ENCODE data around the gene KLF6. TPM values are rescaled to one million over a fixed set of nuclear protein-coding genes. Genes with fewer than 3 reads are reported as not detected.

The KLF6 gene
- total and polyA plus RNA-seq, 9 of the 15 experiments (the other 6 are each of a cell fraction or from before 2014, with no cell fraction given) = 3.2 to 23.9 (median 8.0) TPM

- TF ChIP-seq ZNF507 (tag; conservative IDR thresholded peaks at IDR 0.05) (no peak), XRCC4 (IDR thresholded peaks at IDR 0.05; ENCODE audit: extremely low read depth, insufficient read depth, insufficient read length) (no peak), NBN (IDR thresholded peaks at IDR 0.05; ENCODE audit: low read depth) (no peak), HMG20A (CRISPR knock-in tag; conservative IDR thresholded peaks at IDR 0.05) (no peak), XRCC3 (IDR thresholded peaks at IDR 0.05) (no peak), DEAF1 (CRISPR knock-in tag; IDR thresholded peaks at IDR 0.05) (no peak), JUN (IDR thresholded peaks at IDR 0.05; ENCODE audit: borderline replicate concordance, low read depth, low read length) (peak; percentile 98), JUN (CRISPR knock-in tag; IDR thresholded peaks at IDR 0.05; ENCODE audit: borderline replicate concordance) (no peak), GABPA (tag; conservative IDR thresholded peaks at IDR 0.05; ENCODE audit: low read depth) (no peak; the same call in 1 of the 2 replicates), TEAD1 (CRISPR knock-in tag; IDR thresholded peaks at IDR 0.05) (no peak), SNRNP70 (optimal IDR thresholded peaks at IDR 0.05; ENCODE audit: low read depth, low read length) (no peak), CCAR2 (IDR thresholded peaks at IDR 0.05; ENCODE audit: low read depth, low read length) (no peak), IRF1 (CRISPR knock-in tag; IDR thresholded peaks at IDR 0.05; ENCODE audit: borderline replicate concordance) (no peak), HNRNPLL (IDR thresholded peaks at IDR 0.05; ENCODE audit: low read depth, low read length, poor library complexity, severe bottlenecking) (no peak), RBM14 (IDR thresholded peaks at IDR 0.05; ENCODE audit: borderline replicate concordance, insufficient read depth, low read depth, low read length) (no peak), FOS (IDR thresholded peaks at IDR 0.05; ENCODE audit: extremely low read depth, insufficient read length) (peak; percentile 81), ZNF217 (CRISPR knock-in tag; IDR thresholded peaks at IDR 0.05) (no peak), MCM7 (IDR thresholded peaks at IDR 0.05) (no peak), POLR2AphosphoS5 (IDR thresholded peaks at IDR 0.05; ENCODE audit: control insufficient read depth, insufficient read depth, low read depth, low read length) (peak; percentile 67; the same call in 1 of the 2 replicates), CBX3 (IDR thresholded peaks at IDR 0.05; ENCODE audit: borderline replicate concordance in 1 of 2, low read length in 2 of 2) (no peak), ZNF668 (CRISPR knock-in tag; IDR thresholded peaks at IDR 0.05) (no peak), NKRF (IDR thresholded peaks at IDR 0.05; ENCODE audit: borderline replicate concordance) (no peak)
- TF ChIP-seq, protein P1, sequence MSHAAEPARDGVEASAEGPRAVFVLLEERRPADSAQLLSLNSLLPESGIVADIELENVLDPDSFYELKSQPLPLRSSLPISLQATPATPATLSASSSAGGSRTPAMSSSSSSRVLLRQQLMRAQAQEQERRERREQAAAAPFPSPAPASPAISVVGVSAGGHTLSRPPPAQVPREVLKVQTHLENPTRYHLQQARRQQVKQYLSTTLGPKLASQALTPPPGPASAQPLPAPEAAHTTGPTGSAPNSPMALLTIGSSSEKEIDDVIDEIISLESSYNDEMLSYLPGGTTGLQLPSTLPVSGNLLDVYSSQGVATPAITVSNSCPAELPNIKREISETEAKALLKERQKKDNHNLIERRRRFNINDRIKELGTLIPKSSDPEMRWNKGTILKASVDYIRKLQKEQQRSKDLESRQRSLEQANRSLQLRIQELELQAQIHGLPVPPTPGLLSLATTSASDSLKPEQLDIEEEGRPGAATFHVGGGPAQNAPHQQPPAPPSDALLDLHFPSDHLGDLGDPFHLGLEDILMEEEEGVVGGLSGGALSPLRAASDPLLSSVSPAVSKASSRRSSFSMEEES (CRISPR knock-in tag; IDR thresholded peaks at IDR 0.05) = no peak
These were observed 20.9 kb upstream of the KLF6 start (continued) for GRCh38 chr10:3805791-3806461.

All from K562 (cell line).